HG02798 (cell line): Measurements from ENCODE around the gene CADPS.

Experiments
- ATAC-seq: cut with Tn5 transposase; IDR thresholded peaks from one replicate; pipeline ENCODE4 v1.9.1; 2021; ENCODE audit warnings: mild to moderate bottlenecking; ENCODE audit not compliant: unreplicated experiment, poor library complexity

The CADPS gene

GRCh38 chr3:62567097-62568021 is 307.9 kb downstream of the CADPS start:
- no peak for ATAC-seq

GRCh38 chr3:62566022-62566557 is 309.1 kb downstream of the CADPS start:
- ATAC-seq, result peak; percentile 50

- no peak for ATAC-seq
These were observed 312.6 kb downstream of the CADPS start for GRCh38 chr3:62562596-62562995.

GRCh38 chr3:62562017-62562416 is 313.2 kb downstream of the CADPS start:
- ATAC-seq, result no peak

GRCh38 chr3:62559831-62560445 is 315.3 kb downstream of the CADPS start:
- ATAC-seq, result no peak

- ATAC-seq, result no peak
These were observed 316.6 kb downstream of the CADPS start for GRCh38 chr3:62558549-62559112.

GRCh38 chr3:62557983-62558382 is 317.2 kb downstream of the CADPS start:
- no peak for ATAC-seq

GRCh38 chr3:62557450-62557849 is 317.8 kb downstream of the CADPS start:
- no peak for ATAC-seq

- ATAC-seq, result no peak
These were observed 318.9 kb downstream of the CADPS start for GRCh38 chr3:62556121-62556815.

GRCh38 chr3:62554264-62554799 is 320.9 kb downstream of the CADPS start:
- no peak for ATAC-seq

GRCh38 chr3:62553811-62554210 is 321.4 kb downstream of the CADPS start:
- no peak for ATAC-seq

GRCh38 chr3:62551556-62551955 is 323.7 kb downstream of the CADPS start:
- ATAC-seq, result no peak

GRCh38 chr3:62550439-62550838 is 324.8 kb downstream of the CADPS start:
- no peak for ATAC-seq

GRCh38 chr3:62548528-62549205 is 326.5 kb downstream of the CADPS start:
- ATAC-seq, result no peak

GRCh38 chr3:62546266-62546665 is 328.9 kb downstream of the CADPS start:
- no peak for ATAC-seq

GRCh38 chr3:62542185-62542584 is 333.0 kb downstream of the CADPS start:
- ATAC-seq, result no peak

- no peak for ATAC-seq
These were observed 335.5 kb downstream of the CADPS start for GRCh38 chr3:62539762-62540161.

GRCh38 chr3:62538691-62539356 is 336.4 kb downstream of the CADPS start:
- no peak for ATAC-seq

GRCh38 chr3:62534326-62534725 is 340.9 kb downstream of the CADPS start:
- ATAC-seq, result no peak
